ENCODE measurements around the gene ERI2. TPM values are rescaled to one million over a fixed set of nuclear protein-coding genes. Genes with fewer than 3 reads are reported as not detected.

ERI2 gene
- total and polyA plus RNA-seq, 2 of the 13 experiments (the other 11 are each of a cell fraction or from before 2014, with no cell fraction given), result 17.4 to 41.3 TPM

DNA sequence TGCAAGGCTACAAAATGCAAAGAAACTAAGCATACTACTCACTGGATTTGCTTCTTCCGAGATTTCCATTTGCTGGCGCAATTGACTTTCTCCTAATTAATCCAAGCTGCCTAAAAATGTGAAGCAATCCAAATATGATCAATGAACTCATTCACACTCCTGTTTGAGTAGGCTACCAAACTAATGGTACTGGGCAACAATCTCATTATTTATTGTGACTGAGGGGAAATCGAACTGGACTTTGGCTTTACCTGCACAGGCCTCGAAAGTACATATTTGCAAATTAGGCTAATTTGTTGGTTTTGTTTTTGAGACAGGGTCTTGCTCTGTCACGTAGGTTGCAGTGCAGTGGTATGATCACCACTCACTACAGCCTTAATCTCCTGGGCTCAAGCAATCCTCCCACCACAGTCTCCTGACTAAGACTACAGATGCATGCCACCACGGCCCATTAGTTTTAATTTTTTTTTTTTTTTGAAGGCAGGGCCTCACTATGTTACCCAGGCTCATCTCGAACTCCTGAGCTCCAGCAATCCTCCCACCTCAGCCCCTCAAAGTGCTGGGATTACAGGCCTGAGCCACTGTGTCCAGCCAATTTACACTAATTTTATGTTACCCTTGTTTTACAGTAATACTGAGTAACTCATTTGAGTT is 2.6 kb downstream of the ERI2 start (continued):
- TF ChIP-seq, protein P1, sequence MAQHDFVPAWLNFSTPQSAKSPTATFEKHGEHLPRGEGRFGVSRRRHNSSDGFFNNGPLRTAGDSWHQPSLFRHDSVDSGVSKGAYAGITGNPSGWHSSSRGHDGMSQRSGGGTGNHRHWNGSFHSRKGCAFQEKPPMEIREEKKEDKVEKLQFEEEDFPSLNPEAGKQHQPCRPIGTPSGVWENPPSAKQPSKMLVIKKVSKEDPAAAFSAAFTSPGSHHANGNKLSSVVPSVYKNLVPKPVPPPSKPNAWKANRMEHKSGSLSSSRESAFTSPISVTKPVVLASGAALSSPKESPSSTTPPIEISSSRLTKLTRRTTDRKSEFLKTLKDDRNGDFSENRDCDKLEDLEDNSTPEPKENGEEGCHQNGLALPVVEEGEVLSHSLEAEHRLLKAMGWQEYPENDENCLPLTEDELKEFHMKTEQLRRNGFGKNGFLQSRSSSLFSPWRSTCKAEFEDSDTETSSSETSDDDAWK (CRISPR knock-in tag; IDR thresholded peaks at IDR 0.05), result no peak
- TF ChIP-seq ZHX2 (IDR thresholded peaks at IDR 0.05; ENCODE audit: low read depth) (no peak; the same call in 1 of the 2 replicates), ZHX2 (CRISPR knock-in tag; IDR thresholded peaks at IDR 0.05; ENCODE audit: borderline replicate concordance) (0 out of 2 replicates have a peak, but pooled peaks have one; percentile 45), THAP11 (CRISPR knock-in tag; IDR thresholded peaks at IDR 0.05) (peak; percentile 17; the same call in 1 of the 2 replicates), ETS1 (CRISPR knock-in tag; IDR thresholded peaks at IDR 0.05) (no peak), JUN (CRISPR knock-in tag; IDR thresholded peaks at IDR 0.05) (no peak), ARID5B (CRISPR knock-in tag; IDR thresholded peaks at IDR 0.05) (peak; percentile 71), ZNF773 (CRISPR knock-in tag; IDR thresholded peaks at IDR 0.05; ENCODE audit: borderline replicate concordance) (no peak), KAT8 (CRISPR knock-in tag; IDR thresholded peaks at IDR 0.05) (peak; percentile 57; the same call in 1 of the 2 replicates), ZNF652 (CRISPR knock-in tag; IDR thresholded peaks at IDR 0.05; ENCODE audit: borderline replicate concordance, low read depth) (no peak), ZNF710 (CRISPR knock-in tag; IDR thresholded peaks at IDR 0.05; ENCODE audit: borderline replicate concordance) (peak; percentile 53; the same call in 1 of the 2 replicates)

Data from HepG2 (cell line).